Epithelial cell of proximal tubule (primary cell): ENCODE data around the gene ATRNL1. TPM values are rescaled to one million over a fixed set of nuclear protein-coding genes. Genes with fewer than 3 reads are reported as not detected.
A peak's percentile ranks its signal among the peaks of the same experiment; 100 is the strongest.

ENCODE experiments used
- DNase-seq: peaks from one replicate; pipeline ENCODE4 v3.0.0-alpha.2; 2011; ENCODE audit warnings: low read depth
- H3K4me3 ChIP-seq: 2 replicates; pipeline ENCODE4 v1.5.1; 2011; ENCODE audit warnings: low read depth, mild to moderate bottlenecking, low read length
- CTCF ChIP-seq: conservative IDR thresholded peaks from 2 replicates; pipeline ENCODE4 v1.5.1; 2012; ENCODE audit warnings: low read depth, mild to moderate bottlenecking, low read length
- total RNA-seq: library from RNA; depleted of rRNA; stranded (reverse); fragments of >200 nt; gene quantifications from 2 replicates; pipeline ENCODE4 v1.2.3, GENCODE V29; 2015

ATRNL1 gene
- total RNA-seq, 1 donor from 2014 or later: 12.4 TPM

- DNase-seq: no peak
- no peak overlapping the region for H3K4me3 ChIP-seq
- TF ChIP-seq CTCF: no peak
Measured at GRCh38 chr10:115975506-115975905, 882.3 kb downstream of the ATRNL1 start.

- H3K4me3 ChIP-seq: no peak overlapping the region
- no peak for DNase-seq
- no peak for TF ChIP-seq CTCF
Measured at GRCh38 chr10:115976342-115976741, 883.2 kb downstream of the ATRNL1 start.

- TF ChIP-seq CTCF: no peak
- no peak for DNase-seq
Measured at GRCh38 chr10:115977855-115978254, 884.7 kb downstream of the ATRNL1 start.

GRCh38 chr10:115979576-115979975 is 886.4 kb downstream of the ATRNL1 start:
- no peak overlapping the region for H3K4me3 ChIP-seq
- no peak for TF ChIP-seq CTCF
- no peak for DNase-seq

More at GRCh38 chr10:115977855-115978254, 884.7 kb downstream of the ATRNL1 start:
- no peak overlapping the region for H3K4me3 ChIP-seq

GRCh38 chr10:115980470-115980869 is 887.3 kb downstream of the ATRNL1 start:
- no peak for TF ChIP-seq CTCF
- H3K4me3 ChIP-seq: no peak overlapping the region
- DNase-seq: no peak

- DNase-seq: no peak
- TF ChIP-seq CTCF: no peak
- peak overlapping the region; percentile 19 for H3K4me3 ChIP-seq
Measured at GRCh38 chr10:115981081-115981480, 887.9 kb downstream of the ATRNL1 start.

- H3K4me3 ChIP-seq: no peak overlapping the region
- no peak for TF ChIP-seq CTCF
- no peak for DNase-seq
Measured at GRCh38 chr10:115982076-115982475, 888.9 kb downstream of the ATRNL1 start.
